ENCODE data around the gene P4HB. TPM values are rescaled to one million over a fixed set of nuclear protein-coding genes. Genes with fewer than 3 reads are reported as not detected.

The P4HB gene
- total RNA-seq, 1 experiment from 2014 or later = 958 TPM

GRCh38 chr17:81905424-81905875 lies 45.1 kb upstream of the P4HB start:
- no peak overlapping the region for H3K4me3 Mint-ChIP-seq (ENCODE audit: unreplicated experiment)
- TF ChIP-seq CTCF (IDR thresholded peaks at IDR 0.05; ENCODE audit: insufficient read depth in 1 of 2, low read depth in 1 of 2, low read length in 1 of 2, severe bottlenecking in 1 of 2, unreplicated experiment in 1 of 2) = no peak
- H3K9me3 ChIP-seq = no peaks in the 10 kb centered on the region
- peaks cover 87% of the 10 kb centered on the region for H3K36me3 Mint-ChIP-seq (ENCODE audit: insufficient read depth, unreplicated experiment)
- ChIA-PET POLR2A (no interaction called here), CTCF (no interaction called here)
- H3K27me3 Mint-ChIP-seq (ENCODE audit: insufficient read depth, unreplicated experiment) = no peaks in the 10 kb centered on the region
- H3K27me3 ChIP-seq (replicated peaks; ENCODE audit: control insufficient read depth, insufficient read depth, low read length) = no peaks in the 10 kb centered on the region
- H3K4me3 ChIP-seq (ENCODE audit: low read depth, low read length) = no peak overlapping the region
- H3K36me3 ChIP-seq (ENCODE audit: control insufficient read depth, insufficient read depth, low read length) = peaks cover 12% of the 10 kb centered on the region; the same call in 1 of the 2 replicates
- peaks cover 7% of the 10 kb centered on the region for H3K4me1 Mint-ChIP-seq (ENCODE audit: low read depth, unreplicated experiment)
- H3K9me3 Mint-ChIP-seq (ENCODE audit: unreplicated experiment) = no peaks in the 10 kb centered on the region
- no peak overlapping the region for H3K27ac Mint-ChIP-seq (ENCODE audit: unreplicated experiment)
- intact Hi-C loops (cut with micrococcal nuclease; ENCODE audit: unreplicated experiment) = no loop called here
- DNase-seq = no peak
- peaks cover 12% of the 10 kb centered on the region for H3K4me1 ChIP-seq
- BruUV-seq (replicated peaks) = no TSS peak

- Mint-ChIP-seq H3K4me1 (ENCODE audit: low read depth, unreplicated experiment) (peaks cover 7% of the 10 kb centered on the region), H3K4me3 (ENCODE audit: unreplicated experiment) (no peak overlapping the region), H3K27me3 (ENCODE audit: insufficient read depth, unreplicated experiment) (no peaks in the 10 kb centered on the region), H3K36me3 (ENCODE audit: insufficient read depth, unreplicated experiment) (peaks cover 87% of the 10 kb centered on the region), H3K9me3 (ENCODE audit: unreplicated experiment) (no peaks in the 10 kb centered on the region), H3K27ac (ENCODE audit: unreplicated experiment) (no peak overlapping the region)
- CTCF ChIA-PET = interaction anchor here (0.5 kb wide), 1 partner anchor 23 kb away, joined by 5 read pairs; the partner anchor contains the start of gene MAFG
- Histone ChIP-seq H3K9me3 (no peaks in the 10 kb centered on the region), H3K4me1 (peaks cover 7% of the 10 kb centered on the region), H3K36me3 (ENCODE audit: control insufficient read depth, insufficient read depth, low read length) (peaks cover 12% of the 10 kb centered on the region; the same call in 1 of the 2 replicates), H3K27me3 (replicated peaks; ENCODE audit: control insufficient read depth, insufficient read depth, low read length) (no peaks in the 10 kb centered on the region), H3K4me3 (ENCODE audit: low read depth, low read length) (no peak overlapping the region)
- POLR2A ChIA-PET = no interaction called here
- intact Hi-C loops (cut with micrococcal nuclease; ENCODE audit: unreplicated experiment) = no loop called here
- no peak for DNase-seq
- no peak for TF ChIP-seq CTCF (IDR thresholded peaks at IDR 0.05; ENCODE audit: insufficient read depth in 1 of 2, low read depth in 1 of 2, low read length in 1 of 2, severe bottlenecking in 1 of 2, unreplicated experiment in 1 of 2)
- TSS peak; percentile 8 for BruUV-seq (replicated peaks)
These were observed 44.5 kb upstream of the P4HB start for GRCh38 chr17:81904600-81905423.

- CTCF ChIA-PET = interaction anchor here (0.5 kb wide), 1 partner anchor 24 kb away, joined by 5 read pairs; the partner anchor contains the start of gene MAFG
- TF ChIP-seq CTCF (IDR thresholded peaks at IDR 0.05; ENCODE audit: insufficient read depth in 1 of 2, low read depth in 1 of 2, low read length in 1 of 2, severe bottlenecking in 1 of 2, unreplicated experiment in 1 of 2) = no peak
- Mint-ChIP-seq H3K4me1 (ENCODE audit: low read depth, unreplicated experiment) (peaks cover 7% of the 10 kb centered on the region), H3K4me3 (ENCODE audit: unreplicated experiment) (no peak overlapping the region), H3K9me3 (ENCODE audit: unreplicated experiment) (no peaks in the 10 kb centered on the region), H3K27ac (ENCODE audit: unreplicated experiment) (no peak overlapping the region), H3K27me3 (ENCODE audit: insufficient read depth, unreplicated experiment) (no peaks in the 10 kb centered on the region), H3K36me3 (ENCODE audit: insufficient read depth, unreplicated experiment) (peaks cover 88% of the 10 kb centered on the region)
- Histone ChIP-seq H3K9me3 (no peaks in the 10 kb centered on the region), H3K27me3 (replicated peaks; ENCODE audit: control insufficient read depth, insufficient read depth, low read length) (no peaks in the 10 kb centered on the region), H3K36me3 (ENCODE audit: control insufficient read depth, insufficient read depth, low read length) (peaks cover 9% of the 10 kb centered on the region; the same call in 1 of the 2 replicates), H3K4me3 (ENCODE audit: low read depth, low read length) (no peak overlapping the region), H3K4me1 (no peaks in the 10 kb centered on the region; the same call in 1 of the 2 replicates)
- BruUV-seq (replicated peaks) = no TSS peak
- no peak for DNase-seq
- intact Hi-C loops (cut with micrococcal nuclease; ENCODE audit: unreplicated experiment) = no loop called here
- POLR2A ChIA-PET = no interaction called here
These were observed 43.7 kb upstream of the P4HB start for GRCh38 chr17:81903896-81904599.

Measured in Caco-2 (cell line).